ENCODE measurements around the gene HBB. TPM values are rescaled to one million over a fixed set of nuclear protein-coding genes. Genes with fewer than 3 reads are reported as not detected.

Gene HBB
- total RNA-seq, 1 experiment from 2014 or later: not detected

- no peak overlapping the region for H3K14ac ChIP-seq (ENCODE audit: insufficient read depth, low read length)
- H2BK12ac ChIP-seq (ENCODE audit: insufficient read length, low read depth, low read length): no peak overlapping the region
- H3T11ph ChIP-seq (ENCODE audit: low read length): no peak overlapping the region
- no peak overlapping the region for H2AK5ac ChIP-seq (ENCODE audit: insufficient read length, low read length)
- H2AFZ ChIP-seq (ENCODE audit: low read length): no peak overlapping the region
- Mint-ChIP-seq H3K4me3 (no peak overlapping the region), H3K9me3 (no peaks in the 10 kb centered on the region), H3K27ac (no peak overlapping the region; a peak in 1 of 7 replicates), H3K4me1 (no peaks in the 10 kb centered on the region), H3K27me3 (ENCODE audit: low read depth) (peaks cover 6% of the 10 kb centered on the region), H3K36me3 (ENCODE audit: insufficient read depth in 1 of 3, low read depth in 3 of 3) (no peaks in the 10 kb centered on the region)
- H4K8ac ChIP-seq (replicated peaks; ENCODE audit: insufficient read length, low read depth, low read length): no peak overlapping the region
- no peak overlapping the region for H2BK15ac ChIP-seq (ENCODE audit: low read depth, low read length)
- H2BK20ac ChIP-seq (ENCODE audit: low read depth, low read length, poor library complexity, severe bottlenecking): no peak overlapping the region
- no peak overlapping the region for H3K18ac ChIP-seq (ENCODE audit: insufficient read length, low read depth, low read length)
- no peaks in the 10 kb centered on the region for H3K27me3 ChIP-seq (ENCODE audit: insufficient read depth, low read length)
- no peak for DNase-seq
- H2BK120ac ChIP-seq (ENCODE audit: low read depth, low read length, poor library complexity, severe bottlenecking): no peak overlapping the region
- H4K91ac ChIP-seq (ENCODE audit: insufficient read length, low read depth, low read length): no peak overlapping the region
- no peak overlapping the region for H3K4me2 ChIP-seq (ENCODE audit: insufficient read depth, insufficient read length, low read length)
- H3K27ac ChIP-seq (ENCODE audit: insufficient read length, low read depth, low read length): no peak overlapping the region
- no peak overlapping the region for H3K4ac ChIP-seq (ENCODE audit: low read depth, low read length)
- H3K4me1 ChIP-seq (ENCODE audit: insufficient read depth, low read length): no peaks in the 10 kb centered on the region
- H3K23ac ChIP-seq (ENCODE audit: insufficient read length, low read depth, low read length): no peak overlapping the region
- no peak overlapping the region for H3K56ac ChIP-seq (ENCODE audit: insufficient read length, low read depth, low read length)
- H3K23me2 ChIP-seq (ENCODE audit: insufficient read length, low read depth, low read length, poor library complexity, severe bottlenecking): no peaks in the 10 kb centered on the region
- 100% methylated on average over 1 of the region's 3 CpGs for WGBS (ENCODE audit: extremely low coverage, insufficient read length, low lambda C conversion rate)
- no peak overlapping the region for H3K9ac ChIP-seq (ENCODE audit: extremely low read depth, insufficient read length, low read length)
- H4K20me1 ChIP-seq (ENCODE audit: control insufficient read depth, insufficient read depth, insufficient read length): no peaks in the 10 kb centered on the region
- H3K79me1 ChIP-seq (ENCODE audit: insufficient read depth, low read depth, low read length, poor library complexity, severe bottlenecking): no peaks in the 10 kb centered on the region
- H4K5ac ChIP-seq (ENCODE audit: insufficient read length, low read depth, low read length): no peak overlapping the region
- no peak for TF ChIP-seq CTCF (conservative IDR thresholded peaks at IDR 0.05)
- H3K79me2 ChIP-seq (ENCODE audit: insufficient read depth, low read length): no peaks in the 10 kb centered on the region
- H3K9me3 ChIP-seq (ENCODE audit: control insufficient read depth, low read depth, low read length): no peaks in the 10 kb centered on the region
- no peak overlapping the region for H2BK5ac ChIP-seq (ENCODE audit: insufficient read length, low read length)
Observed at GRCh38 chr11:5232176-5232575, 5.3 kb upstream of the HBB start.

Measured in H9 (cell line).